Smooth muscle cell (in vitro differentiated cells): ENCODE results near the gene BRSK1. TPM values are rescaled to one million over a fixed set of nuclear protein-coding genes. Genes with fewer than 3 reads are reported as not detected.

ENCODE experiments used
- DNase-seq: peaks from one replicate; lab custom pipeline; 2025; ENCODE audit not compliant: unreplicated experiment; lab: John Stamatoyannopoulos, UW
- H2AFZ ChIP-seq: fragments of 200-600 bp; sonication (generic); 2 replicates; pipeline ENCODE4 v1.6.0; 2016; ENCODE audit warnings: antibody characterized with exemption, low read depth, mild to moderate bottlenecking
- H3F3A ChIP-seq: fragments of 200-600 bp; sonication (generic); 2 replicates; pipeline ENCODE4 v1.6.0; 2017; ENCODE audit warnings: antibody characterized with exemption, low read depth
- H3K27ac ChIP-seq: fragments of 200-600 bp; sonication (generic); 2 replicates; pipeline ENCODE4 v1.5.1; 2016; ENCODE audit warnings: low read depth, mild to moderate bottlenecking
- H3K27me3 ChIP-seq: fragments of 200-600 bp; sonication (generic); 2 replicates; pipeline ENCODE4 v1.6.1; 2016; ENCODE audit warnings: low read depth, mild to moderate bottlenecking
- H3K36me3 ChIP-seq: fragments of 200-600 bp; sonication (generic); 2 replicates; pipeline ENCODE4 v1.5.1; 2016; ENCODE audit warnings: low read depth
- H3K4me1 ChIP-seq: fragments of 200-600 bp; sonication (generic); 2 replicates; pipeline ENCODE4 v1.5.1; 2016; ENCODE audit warnings: low read depth
- H3K4me2 ChIP-seq: fragments of 200-600 bp; sonication (generic); 2 replicates; pipeline ENCODE4 v1.6.0; 2016; ENCODE audit warnings: mild to moderate bottlenecking
- H3K4me3 ChIP-seq: fragments of 200-600 bp; sonication (generic); 2 replicates; pipeline ENCODE4 v1.5.1; 2016; ENCODE audit warnings: mild to moderate bottlenecking
- H3K79me2 ChIP-seq: fragments of 200-600 bp; sonication (generic); 2 replicates; pipeline ENCODE4 v1.6.0; 2016; ENCODE audit warnings: low read depth, mild to moderate bottlenecking
- H3K9ac ChIP-seq: fragments of 200-600 bp; sonication (generic); 2 replicates; pipeline ENCODE4 v1.6.0; 2016; ENCODE audit warnings: low read depth
- H3K9me3 ChIP-seq: fragments of 200-600 bp; sonication (generic); replicated peaks from 2 replicates; pipeline ENCODE4 v1.5.1; 2016; ENCODE audit warnings: low read depth
- H4K20me1 ChIP-seq: fragments of 200-600 bp; sonication (generic); 2 replicates; pipeline ENCODE4 v1.6.0; 2016; ENCODE audit warnings: low read depth
- CTCF ChIP-seq: fragments of 200-600 bp; sonication (generic); IDR thresholded peaks from 2 replicates; pipeline ENCODE4 v1.5.1; 2017; ENCODE audit warnings: borderline replicate concordance, mild to moderate bottlenecking, antibody characterized with exemption; ENCODE audit not compliant: insufficient read depth, poor library complexity, severe bottlenecking
- WGBS: methylation state at CpG from one replicate; pipeline ENCODE4 v1.1.7; 2016; ENCODE audit warnings: low lambda C conversion rate; 5-methylcytosine and 5-hydroxymethylcytosine counted together
- polyA plus RNA-seq: library from polyadenylated mRNA; unstranded; fragments of >200 nt; fragmentation: Nextera tagmentation; extraction: Ambion mirVana; gene quantifications from 2 replicates; pipeline ENCODE4 v1.2.1, GENCODE V29; 2016
- total RNA-seq: library from RNA; depleted of rRNA; stranded (reverse); fragments of >200 nt; gene quantifications from 2 replicates; pipeline ENCODE4 v1.2.3, GENCODE V29; 2014

The BRSK1 gene
- total and polyA plus RNA-seq, 2 experiments from 2014 or later: 3.0 to 5.0 TPM

- Histone ChIP-seq H4K20me1 (no peaks in the 10 kb centered on the region), H3K9me3 (no peaks in the 10 kb centered on the region), H3K4me1 (peaks cover 10% of the 10 kb centered on the region), H3K9ac (no peak overlapping the region), H3K4me3 (no peak overlapping the region), H3K36me3 (no peaks in the 10 kb centered on the region), H2AFZ (no peak overlapping the region), H3K79me2 (no peaks in the 10 kb centered on the region), H3K27ac (no peak overlapping the region), H3F3A (peaks cover 4% of the 10 kb centered on the region), H3K4me2 (no peak overlapping the region), H3K27me3 (no peaks in the 10 kb centered on the region)
- WGBS: 97% methylated on average over 17 of the region's 17 CpGs
- TF ChIP-seq CTCF: no peak
- DNase-seq: no peak
Observed at GRCh38 chr19:55275851-55276719, 7.7 kb upstream of the BRSK1 start.

- Histone ChIP-seq H2AFZ (no peak overlapping the region), H3K79me2 (no peaks in the 10 kb centered on the region), H3K9ac (no peak overlapping the region), H4K20me1 (no peaks in the 10 kb centered on the region), H3K27ac (no peak overlapping the region), H3K4me2 (no peak overlapping the region), H3K27me3 (no peaks in the 10 kb centered on the region), H3K9me3 (no peaks in the 10 kb centered on the region), H3K36me3 (no peaks in the 10 kb centered on the region), H3K4me3 (no peak overlapping the region), H3K4me1 (peaks cover 10% of the 10 kb centered on the region), H3F3A (peaks cover 4% of the 10 kb centered on the region)
- no peak for TF ChIP-seq CTCF
- WGBS: 95% methylated on average over 15 of the region's 15 CpGs
- DNase-seq: no peak
Observed at GRCh38 chr19:55276720-55277430, 6.9 kb upstream of the BRSK1 start.

GRCh38 chr19:55277494-55277893 lies 6.3 kb upstream of the BRSK1 start:
- Histone ChIP-seq H3K79me2 (no peaks in the 10 kb centered on the region), H3K9ac (no peak overlapping the region), H2AFZ (no peak overlapping the region), H4K20me1 (no peaks in the 10 kb centered on the region), H3K27me3 (no peaks in the 10 kb centered on the region), H3F3A (peaks cover 4% of the 10 kb centered on the region), H3K36me3 (no peaks in the 10 kb centered on the region), H3K4me2 (no peak overlapping the region), H3K9me3 (no peaks in the 10 kb centered on the region), H3K4me1 (peaks cover 10% of the 10 kb centered on the region), H3K27ac (no peak overlapping the region), H3K4me3 (no peak overlapping the region)
- DNase-seq: no peak
- TF ChIP-seq CTCF: no peak
- WGBS: 96% methylated on average over 17 of the region's 17 CpGs
